Thyroid gland (tissue), 4 donors: ENCODE data around the gene RPS6KB2.

Source experiments
- POLR2A ChIP-seq, 2 donors: fragments of 450-650 bp; IDR thresholded peaks; one replicate each; pipeline ENCODE4 v1.6.1; 2017; ENCODE audit warnings: antibody characterized with exemption in 2 of 2, mild to moderate bottlenecking in 2 of 2, moderate library complexity in 1 of 2
- TF ChIP-seq, protein P1 (sequence below), 6 experiments: fragments of 200-600 bp in 3 of 6; fragments of 450-650 bp in 3 of 6; sonication (generic) in 3 of 6; IDR thresholded peaks; one replicate each; pipeline ENCODE4 v1.5.1; 2016 to 2019; ENCODE audit warnings: antibody characterized with exemption in 6 of 6, mild to moderate bottlenecking in 2 of 6, inconsistent platforms in 1 of 6, moderate library complexity in 1 of 6

- TF ChIP-seq, protein P1, sequence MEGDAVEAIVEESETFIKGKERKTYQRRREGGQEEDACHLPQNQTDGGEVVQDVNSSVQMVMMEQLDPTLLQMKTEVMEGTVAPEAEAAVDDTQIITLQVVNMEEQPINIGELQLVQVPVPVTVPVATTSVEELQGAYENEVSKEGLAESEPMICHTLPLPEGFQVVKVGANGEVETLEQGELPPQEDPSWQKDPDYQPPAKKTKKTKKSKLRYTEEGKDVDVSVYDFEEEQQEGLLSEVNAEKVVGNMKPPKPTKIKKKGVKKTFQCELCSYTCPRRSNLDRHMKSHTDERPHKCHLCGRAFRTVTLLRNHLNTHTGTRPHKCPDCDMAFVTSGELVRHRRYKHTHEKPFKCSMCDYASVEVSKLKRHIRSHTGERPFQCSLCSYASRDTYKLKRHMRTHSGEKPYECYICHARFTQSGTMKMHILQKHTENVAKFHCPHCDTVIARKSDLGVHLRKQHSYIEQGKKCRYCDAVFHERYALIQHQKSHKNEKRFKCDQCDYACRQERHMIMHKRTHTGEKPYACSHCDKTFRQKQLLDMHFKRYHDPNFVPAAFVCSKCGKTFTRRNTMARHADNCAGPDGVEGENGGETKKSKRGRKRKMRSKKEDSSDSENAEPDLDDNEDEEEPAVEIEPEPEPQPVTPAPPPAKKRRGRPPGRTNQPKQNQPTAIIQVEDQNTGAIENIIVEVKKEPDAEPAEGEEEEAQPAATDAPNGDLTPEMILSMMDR (IDR thresholded peaks at IDR 0.05) = no peak
- no peak for TF ChIP-seq POLR2A (IDR thresholded peaks at IDR 0.05)
Measured at GRCh38 chr11:67442504-67443404, 14.5 kb downstream of the RPS6KB2 start.
